Fibroblast of lung (primary cell): Measurements from ENCODE around the gene SPEG. TPM values are rescaled to one million over a fixed set of nuclear protein-coding genes. Genes with fewer than 3 reads are reported as not detected.

Experiments
- DNase-seq, 2 donors: peaks; one replicate each; pipeline versions ENCODE4 v3.0.0 to v3.0.0-alpha.2; 2010; ENCODE audit warnings: low read depth in 2 of 2
- H2AFZ ChIP-seq: 2 replicates; pipeline ENCODE4 v1.5.1; 2012; ENCODE audit warnings: low read length, control low read depth, inconsistent platforms
- H3K27ac ChIP-seq: 2 replicates; pipeline ENCODE4 v1.5.1; 2011; ENCODE audit warnings: low read length, control low read depth; ENCODE audit not compliant: insufficient read depth
- H3K27me3 ChIP-seq: 2 replicates; pipeline ENCODE4 v1.5.1; 2011; ENCODE audit warnings: mild to moderate bottlenecking, low read length; ENCODE audit not compliant: control insufficient read depth, insufficient read depth
- H3K36me3 ChIP-seq: 2 replicates; pipeline ENCODE4 v1.5.1; 2011; ENCODE audit warnings: low read length; ENCODE audit not compliant: control insufficient read depth, insufficient read depth
- H3K4me1 ChIP-seq: 2 replicates; pipeline ENCODE4 v1.5.1; 2011; ENCODE audit warnings: low read length; ENCODE audit not compliant: control insufficient read depth, insufficient read depth; ENCODE audit errors: extremely low read depth
- H3K4me2 ChIP-seq: 2 replicates; pipeline ENCODE4 v1.5.1; 2011; ENCODE audit warnings: low read length, control low read depth; ENCODE audit not compliant: insufficient read depth; ENCODE audit errors: extremely low read depth
- H3K4me3 ChIP-seq, 4 experiments: fragments of 200-600 bp in 1 of 4; sonication (generic) in 1 of 4; replicated peaks in 1 of 4; 2 replicates each; pipeline ENCODE4 v1.5.1; 2011 to 2016; ENCODE audit warnings: low read length in 4 of 4, low read depth in 3 of 4, mild to moderate bottlenecking in 3 of 4, control low read depth in 2 of 4, inconsistent platforms in 1 of 4, mixed read lengths in 1 of 4; ENCODE audit not compliant: insufficient read depth in 1 of 4; ENCODE audit errors: control extremely low read depth in 1 of 4
- H3K79me2 ChIP-seq: 2 replicates; pipeline ENCODE4 v1.5.1; 2012; ENCODE audit warnings: mild to moderate bottlenecking, low read length, inconsistent platforms; ENCODE audit not compliant: control insufficient read depth, insufficient read depth
- H3K9ac ChIP-seq: 2 replicates; pipeline ENCODE4 v1.5.1; 2011; ENCODE audit warnings: mild to moderate bottlenecking, low read length, control low read depth; ENCODE audit not compliant: insufficient read depth
- H3K9me3 ChIP-seq: 2 replicates; pipeline ENCODE4 v1.5.1; 2012; ENCODE audit warnings: low read depth, low read length; ENCODE audit not compliant: control insufficient read depth, insufficient read depth
- H4K20me1 ChIP-seq: 2 replicates; pipeline ENCODE4 v1.5.1; 2011; ENCODE audit warnings: low read length; ENCODE audit not compliant: control insufficient read depth, insufficient read depth; ENCODE audit errors: extremely low read depth
- EZH2 ChIP-seq: IDR thresholded peaks from 2 replicates; pipeline ENCODE4 v1.5.1; 2012; ENCODE audit warnings: low read length, control low read depth, mild to moderate bottlenecking; ENCODE audit errors: missing control alignments
- polyA plus RNA-seq, 2 donors: library from polyadenylated mRNA; depleted of rRNA in 1 of 2; stranded (reverse) in 1 of 2; unstranded in 1 of 2; fragments of >200 nt; gene quantifications; 2 replicates each; pipeline ENCODE4 v1.2.1, GENCODE V29; 2011 to 2012; ENCODE audit warnings: missing spikeins in 1 of 2
- total RNA-seq: library from RNA; depleted of rRNA; stranded (reverse); fragments of >200 nt; gene quantifications from 2 replicates; pipeline ENCODE4 v1.2.1, GENCODE V29; 2014
- TF ChIP-seq, protein P1 (sequence below), 2 donors: IDR thresholded peaks in 1 of 2; conservative IDR thresholded peaks in 1 of 2; 1 replicate in 1 of 2; 2 replicates in 1 of 2; pipeline ENCODE4 v1.5.1; 2011 to 2012; ENCODE audit warnings: low read length in 2 of 2, control low read depth in 1 of 2, inconsistent platforms in 1 of 2, low read depth in 1 of 2, mild to moderate bottlenecking in 1 of 2

SPEG gene
- total and polyA plus RNA-seq, 2 donors (not counting 1 experiment from before 2014, with no cell fraction given), result 9.5 to 20.1 TPM

GRCh38 chr2:219480004-219480403 is 45.4 kb downstream of the SPEG start:
- no peak overlapping the region for H3K9ac ChIP-seq
- H3K79me2 ChIP-seq, result no peaks in the 10 kb centered on the region
- TF ChIP-seq, protein P1, sequence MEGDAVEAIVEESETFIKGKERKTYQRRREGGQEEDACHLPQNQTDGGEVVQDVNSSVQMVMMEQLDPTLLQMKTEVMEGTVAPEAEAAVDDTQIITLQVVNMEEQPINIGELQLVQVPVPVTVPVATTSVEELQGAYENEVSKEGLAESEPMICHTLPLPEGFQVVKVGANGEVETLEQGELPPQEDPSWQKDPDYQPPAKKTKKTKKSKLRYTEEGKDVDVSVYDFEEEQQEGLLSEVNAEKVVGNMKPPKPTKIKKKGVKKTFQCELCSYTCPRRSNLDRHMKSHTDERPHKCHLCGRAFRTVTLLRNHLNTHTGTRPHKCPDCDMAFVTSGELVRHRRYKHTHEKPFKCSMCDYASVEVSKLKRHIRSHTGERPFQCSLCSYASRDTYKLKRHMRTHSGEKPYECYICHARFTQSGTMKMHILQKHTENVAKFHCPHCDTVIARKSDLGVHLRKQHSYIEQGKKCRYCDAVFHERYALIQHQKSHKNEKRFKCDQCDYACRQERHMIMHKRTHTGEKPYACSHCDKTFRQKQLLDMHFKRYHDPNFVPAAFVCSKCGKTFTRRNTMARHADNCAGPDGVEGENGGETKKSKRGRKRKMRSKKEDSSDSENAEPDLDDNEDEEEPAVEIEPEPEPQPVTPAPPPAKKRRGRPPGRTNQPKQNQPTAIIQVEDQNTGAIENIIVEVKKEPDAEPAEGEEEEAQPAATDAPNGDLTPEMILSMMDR (conservative IDR thresholded peaks at IDR 0.05 in 1 of 2, IDR thresholded peaks at IDR 0.05 in 1 of 2; ENCODE audit: low read depth in 1 of 2, low read length in 2 of 2), result no peak
- no peak for TF ChIP-seq EZH2
- H3K9me3 ChIP-seq, result no peaks in the 10 kb centered on the region
- no peak overlapping the region for H3K4me3 ChIP-seq
- H2AFZ ChIP-seq, result no peak overlapping the region
- peaks cover 1% of the 10 kb centered on the region for H3K36me3 ChIP-seq
- H3K4me2 ChIP-seq, result no peak overlapping the region
- H3K27ac ChIP-seq, result no peak overlapping the region
- no peaks in the 10 kb centered on the region for H4K20me1 ChIP-seq
- H3K27me3 ChIP-seq, result peaks cover 12% of the 10 kb centered on the region
- DNase-seq, result no peak
- no peaks in the 10 kb centered on the region for H3K4me1 ChIP-seq

- Histone ChIP-seq H2AFZ (no peak overlapping the region), H3K36me3 (no peaks in the 10 kb centered on the region), H3K4me1 (no peaks in the 10 kb centered on the region), H3K27me3 (peaks cover 29% of the 10 kb centered on the region), H3K79me2 (no peaks in the 10 kb centered on the region), H4K20me1 (no peaks in the 10 kb centered on the region), H3K9ac (no peak overlapping the region), H3K4me3 (no peak overlapping the region), H3K9me3 (no peaks in the 10 kb centered on the region), H3K27ac (no peak overlapping the region), H3K4me2 (no peak overlapping the region)
- DNase-seq, result no peak
- TF ChIP-seq, protein P1 (conservative IDR thresholded peaks at IDR 0.05 in 1 of 2, IDR thresholded peaks at IDR 0.05 in 1 of 2; ENCODE audit: low read depth in 1 of 2, low read length in 2 of 2), result no peak
- TF ChIP-seq EZH2, result no peak
These were observed 48.2 kb downstream of the SPEG start for GRCh38 chr2:219482674-219483405.

GRCh38 chr2:219483451-219484342 is 49.1 kb downstream of the SPEG start:
- no peaks in the 10 kb centered on the region for H3K36me3 ChIP-seq
- H4K20me1 ChIP-seq, result no peaks in the 10 kb centered on the region
- no peak for TF ChIP-seq EZH2
- TF ChIP-seq, protein P1 (conservative IDR thresholded peaks at IDR 0.05 in 1 of 2, IDR thresholded peaks at IDR 0.05 in 1 of 2; ENCODE audit: low read depth in 1 of 2, low read length in 2 of 2), result no peak
- no peak for DNase-seq
- H3K4me3 ChIP-seq, result no peak overlapping the region
- no peaks in the 10 kb centered on the region for H3K79me2 ChIP-seq
- no peak overlapping the region for H3K27ac ChIP-seq
- peaks cover 29% of the 10 kb centered on the region for H3K27me3 ChIP-seq
- H3K4me1 ChIP-seq, result no peaks in the 10 kb centered on the region
- no peak overlapping the region for H3K9ac ChIP-seq
- H2AFZ ChIP-seq, result no peak overlapping the region
- H3K9me3 ChIP-seq, result no peaks in the 10 kb centered on the region
- no peak overlapping the region for H3K4me2 ChIP-seq
